ENCODE results near the gene TJP2. TPM values are rescaled to one million over a fixed set of nuclear protein-coding genes. Genes with fewer than 3 reads are reported as not detected.

TJP2 gene
- total RNA-seq, 1 experiment from 2014 or later = 155 TPM

- DNase-seq (ENCODE audit: low spot score) = no peak
- Mint-ChIP-seq H3K4me3 (no peak overlapping the region), H3K27me3 (ENCODE audit: low read depth) (no peaks in the 10 kb centered on the region), H3K27ac (peak overlapping the region; percentile 41; the same call in 1 of the 2 replicates), H3K4me1 (peaks cover 3% of the 10 kb centered on the region; the same call in 1 of the 2 replicates), H3K36me3 (peaks cover 67% of the 10 kb centered on the region), H3K9me3 (no peaks in the 10 kb centered on the region)
- no peak for ATAC-seq
- TF ChIP-seq GRHL2 (CRISPR knock-in tag; IDR thresholded peaks at IDR 0.05; ENCODE audit: insufficient replicate concordance, severe bottlenecking) (no peak), ZNF512 (CRISPR knock-in tag; IDR thresholded peaks at IDR 0.05; ENCODE audit: borderline replicate concordance) (no peak), E2F4 (CRISPR knock-in tag; IDR thresholded peaks at IDR 0.05; ENCODE audit: borderline replicate concordance, low read depth) (no peak), CREB1 (CRISPR knock-in tag; IDR thresholded peaks at IDR 0.05) (no peak), CBFB (CRISPR knock-in tag; IDR thresholded peaks at IDR 0.05; ENCODE audit: low read depth) (no peak), OVOL2 (CRISPR knock-in tag; IDR thresholded peaks at IDR 0.05; ENCODE audit: borderline replicate concordance) (no peak), ZNF396 (CRISPR knock-in tag; IDR thresholded peaks at IDR 0.05; ENCODE audit: borderline replicate concordance) (no peak)
- TF ChIP-seq, protein P1, sequence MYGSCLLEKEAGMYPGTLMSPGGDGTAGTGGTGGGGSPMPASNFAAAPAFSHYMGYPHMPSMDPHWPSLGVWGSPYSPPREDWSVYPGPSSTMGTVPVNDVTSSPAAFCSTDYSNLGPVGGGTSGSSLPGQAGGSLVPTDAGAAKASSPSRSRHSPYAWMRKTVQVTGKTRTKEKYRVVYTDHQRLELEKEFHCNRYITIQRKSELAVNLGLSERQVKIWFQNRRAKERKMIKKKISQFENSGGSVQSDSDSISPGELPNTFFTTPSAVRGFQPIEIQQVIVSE (CRISPR knock-in tag; IDR thresholded peaks at IDR 0.05; ENCODE audit: borderline replicate concordance) = no peak
- TF ChIP-seq, protein P2, sequence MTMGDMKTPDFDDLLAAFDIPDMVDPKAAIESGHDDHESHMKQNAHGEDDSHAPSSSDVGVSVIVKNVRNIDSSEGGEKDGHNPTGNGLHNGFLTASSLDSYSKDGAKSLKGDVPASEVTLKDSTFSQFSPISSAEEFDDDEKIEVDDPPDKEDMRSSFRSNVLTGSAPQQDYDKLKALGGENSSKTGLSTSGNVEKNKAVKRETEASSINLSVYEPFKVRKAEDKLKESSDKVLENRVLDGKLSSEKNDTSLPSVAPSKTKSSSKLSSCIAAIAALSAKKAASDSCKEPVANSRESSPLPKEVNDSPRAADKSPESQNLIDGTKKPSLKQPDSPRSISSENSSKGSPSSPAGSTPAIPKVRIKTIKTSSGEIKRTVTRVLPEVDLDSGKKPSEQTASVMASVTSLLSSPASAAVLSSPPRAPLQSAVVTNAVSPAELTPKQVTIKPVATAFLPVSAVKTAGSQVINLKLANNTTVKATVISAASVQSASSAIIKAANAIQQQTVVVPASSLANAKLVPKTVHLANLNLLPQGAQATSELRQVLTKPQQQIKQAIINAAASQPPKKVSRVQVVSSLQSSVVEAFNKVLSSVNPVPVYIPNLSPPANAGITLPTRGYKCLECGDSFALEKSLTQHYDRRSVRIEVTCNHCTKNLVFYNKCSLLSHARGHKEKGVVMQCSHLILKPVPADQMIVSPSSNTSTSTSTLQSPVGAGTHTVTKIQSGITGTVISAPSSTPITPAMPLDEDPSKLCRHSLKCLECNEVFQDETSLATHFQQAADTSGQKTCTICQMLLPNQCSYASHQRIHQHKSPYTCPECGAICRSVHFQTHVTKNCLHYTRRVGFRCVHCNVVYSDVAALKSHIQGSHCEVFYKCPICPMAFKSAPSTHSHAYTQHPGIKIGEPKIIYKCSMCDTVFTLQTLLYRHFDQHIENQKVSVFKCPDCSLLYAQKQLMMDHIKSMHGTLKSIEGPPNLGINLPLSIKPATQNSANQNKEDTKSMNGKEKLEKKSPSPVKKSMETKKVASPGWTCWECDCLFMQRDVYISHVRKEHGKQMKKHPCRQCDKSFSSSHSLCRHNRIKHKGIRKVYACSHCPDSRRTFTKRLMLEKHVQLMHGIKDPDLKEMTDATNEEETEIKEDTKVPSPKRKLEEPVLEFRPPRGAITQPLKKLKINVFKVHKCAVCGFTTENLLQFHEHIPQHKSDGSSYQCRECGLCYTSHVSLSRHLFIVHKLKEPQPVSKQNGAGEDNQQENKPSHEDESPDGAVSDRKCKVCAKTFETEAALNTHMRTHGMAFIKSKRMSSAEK (CRISPR knock-in tag; IDR thresholded peaks at IDR 0.05; ENCODE audit: borderline replicate concordance) = no peak
- ChIA-PET CTCF (interaction anchor here (1.2 to 1.7 kb wide), 2 partner anchors 31 to 96 kb away, joined by 3 to 7 read pairs; no protein-coding TSS in a partner anchor), POLR2A (no interaction called here)
These were observed 80.1 kb downstream of the TJP2 start for GRCh38 chr9:69254223-69254622.

DNA sequence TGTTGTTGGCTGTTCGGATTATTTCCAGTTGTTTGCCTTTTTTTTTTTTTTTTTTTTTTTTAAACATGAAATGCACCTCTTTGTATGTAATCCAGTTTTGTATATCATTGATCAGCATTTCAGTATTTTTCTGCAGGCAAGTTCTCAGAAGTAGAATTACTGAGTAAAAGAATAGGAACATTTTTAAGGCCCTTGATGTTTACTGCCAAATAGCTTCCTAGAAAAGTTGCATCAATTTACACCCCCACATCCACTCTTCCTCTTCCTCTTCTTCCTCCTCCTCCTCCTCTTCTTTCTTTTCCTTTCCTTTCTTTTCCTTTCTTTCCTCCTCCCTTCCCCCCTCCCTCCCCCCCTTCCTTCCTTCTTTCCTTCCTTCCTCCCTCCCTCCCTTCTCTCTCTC is 81.5 kb downstream of the TJP2 start:
- Mint-ChIP-seq H3K27ac (no peak overlapping the region), H3K36me3 (peaks cover 58% of the 10 kb centered on the region), H3K9me3 (no peaks in the 10 kb centered on the region), H3K4me3 (no peak overlapping the region), H3K27me3 (ENCODE audit: low read depth) (no peaks in the 10 kb centered on the region), H3K4me1 (peaks cover 8% of the 10 kb centered on the region)
- CTCF ChIA-PET = no interaction called here
- DNase-seq (ENCODE audit: low spot score) (no peak), ATAC-seq (no peak)
- POLR2A ChIA-PET = no interaction called here
- TF ChIP-seq ARID4B (CRISPR knock-in tag; IDR thresholded peaks at IDR 0.05; ENCODE audit: borderline replicate concordance) (no peak), MYBL2 (CRISPR knock-in tag; IDR thresholded peaks at IDR 0.05) (no peak), SMAD3 (CRISPR knock-in tag; IDR thresholded peaks at IDR 0.05; ENCODE audit: borderline replicate concordance) (no peak), ZNF281 (CRISPR knock-in tag; IDR thresholded peaks at IDR 0.05) (no peak), GTF2I (CRISPR knock-in tag; conservative IDR thresholded peaks at IDR 0.05) (no peak), RELA (CRISPR knock-in tag; IDR thresholded peaks at IDR 0.05; ENCODE audit: borderline replicate concordance) (no peak), FOXJ3 (CRISPR knock-in tag; IDR thresholded peaks at IDR 0.05; ENCODE audit: borderline replicate concordance) (no peak)
